ENCODE measurements around the gene TULP4.

The TULP4 gene, protein sequence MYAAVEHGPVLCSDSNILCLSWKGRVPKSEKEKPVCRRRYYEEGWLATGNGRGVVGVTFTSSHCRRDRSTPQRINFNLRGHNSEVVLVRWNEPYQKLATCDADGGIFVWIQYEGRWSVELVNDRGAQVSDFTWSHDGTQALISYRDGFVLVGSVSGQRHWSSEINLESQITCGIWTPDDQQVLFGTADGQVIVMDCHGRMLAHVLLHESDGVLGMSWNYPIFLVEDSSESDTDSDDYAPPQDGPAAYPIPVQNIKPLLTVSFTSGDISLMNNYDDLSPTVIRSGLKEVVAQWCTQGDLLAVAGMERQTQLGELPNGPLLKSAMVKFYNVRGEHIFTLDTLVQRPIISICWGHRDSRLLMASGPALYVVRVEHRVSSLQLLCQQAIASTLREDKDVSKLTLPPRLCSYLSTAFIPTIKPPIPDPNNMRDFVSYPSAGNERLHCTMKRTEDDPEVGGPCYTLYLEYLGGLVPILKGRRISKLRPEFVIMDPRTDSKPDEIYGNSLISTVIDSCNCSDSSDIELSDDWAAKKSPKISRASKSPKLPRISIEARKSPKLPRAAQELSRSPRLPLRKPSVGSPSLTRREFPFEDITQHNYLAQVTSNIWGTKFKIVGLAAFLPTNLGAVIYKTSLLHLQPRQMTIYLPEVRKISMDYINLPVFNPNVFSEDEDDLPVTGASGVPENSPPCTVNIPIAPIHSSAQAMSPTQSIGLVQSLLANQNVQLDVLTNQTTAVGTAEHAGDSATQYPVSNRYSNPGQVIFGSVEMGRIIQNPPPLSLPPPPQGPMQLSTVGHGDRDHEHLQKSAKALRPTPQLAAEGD (N-terminal part only)

DNA sequence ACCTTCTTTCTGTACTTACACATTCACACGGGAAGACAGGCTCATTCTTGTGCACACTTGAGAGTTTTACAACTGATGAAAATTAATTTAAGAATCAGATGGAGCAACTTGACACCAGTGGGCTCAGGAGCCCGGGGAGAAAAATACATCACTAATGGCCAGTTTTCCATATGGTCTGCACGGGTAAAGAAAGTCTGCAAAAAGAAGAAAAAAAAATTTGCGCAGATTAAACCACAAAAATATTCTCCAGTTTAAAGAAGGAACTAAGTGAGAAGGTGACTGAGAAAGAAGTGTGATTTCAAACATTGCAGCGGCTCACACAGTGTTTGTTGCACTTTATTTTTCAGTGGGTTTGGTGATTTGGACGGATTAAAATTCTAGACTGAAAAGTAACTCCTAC, at the start of gene TULP4:
TULP4 (plus strand) TSS at position 301 of the 400 bp plus-strand sequence. CDS start 1,552 bp downstream, outside the sequence.
- H3K9ac ChIP-seq (ENCODE audit: low read depth, low read length), result no peak within 1 kb of the TSS
- H3K9me3 ChIP-seq (ENCODE audit: control insufficient read depth, insufficient read depth, low read length), result no peaks in the 10 kb centered on the region
- H3K4me1 ChIP-seq (ENCODE audit: insufficient read depth, low read length), result no peaks in the 10 kb centered on the region
- peaks cover 17% of the 10 kb centered on the region for H3K36me3 ChIP-seq (ENCODE audit: insufficient read depth, low read length)

DNA sequence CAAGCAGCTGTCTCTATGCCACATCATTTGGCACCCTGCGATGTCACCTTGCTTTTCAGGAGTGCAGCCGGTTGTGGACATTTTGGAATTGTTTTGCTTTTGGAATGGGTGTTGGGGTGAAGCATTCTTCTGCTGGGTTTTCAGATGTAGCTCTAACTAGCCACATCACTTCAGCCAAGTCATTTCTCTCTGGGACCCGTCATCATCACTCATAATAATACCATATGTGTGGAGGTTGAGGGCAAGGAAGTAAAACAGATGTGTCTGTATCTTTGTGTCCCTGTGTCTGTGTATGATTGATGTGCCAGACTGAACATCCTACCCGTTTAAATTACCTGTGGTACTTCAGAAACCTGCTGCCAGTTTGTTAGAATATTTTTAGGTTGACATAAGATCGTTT, 49.5 kb upstream of the TULP4 start:
- no peaks in the 10 kb centered on the region for H3K4me1 ChIP-seq (ENCODE audit: insufficient read depth, low read length)
- peaks cover 8% of the 10 kb centered on the region for H3K36me3 ChIP-seq (ENCODE audit: insufficient read depth, low read length)
- no peak overlapping the region for H3K9ac ChIP-seq (ENCODE audit: low read depth, low read length)
- H3K9me3 ChIP-seq (ENCODE audit: control insufficient read depth, insufficient read depth, low read length), result 0 out of 2 replicates have a peak, but pooled peaks cover 3% of the 10 kb centered on the region

DNA sequence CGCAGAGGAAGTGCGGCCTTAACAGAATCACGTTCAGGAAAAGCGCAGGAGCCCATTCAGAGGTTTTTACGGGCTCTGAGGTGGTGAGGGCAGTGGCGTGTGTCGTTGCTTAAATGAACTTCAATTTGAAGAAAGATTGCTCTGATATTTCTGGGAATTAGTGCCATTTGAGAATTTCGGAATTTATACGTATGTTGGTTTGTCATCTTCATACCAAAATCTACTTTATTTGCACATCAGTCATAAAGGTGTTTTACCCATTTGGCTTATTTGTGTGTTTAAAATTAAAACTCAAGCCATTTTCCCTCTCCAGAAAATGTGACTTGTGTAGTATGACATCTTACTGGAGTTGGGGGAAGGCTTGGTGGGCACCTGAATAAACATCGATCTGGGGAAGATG, 48.1 kb upstream of the TULP4 start:
- 0 out of 2 replicates have a peak, but pooled peaks cover 3% of the 10 kb centered on the region for H3K9me3 ChIP-seq (ENCODE audit: control insufficient read depth, insufficient read depth, low read length)
- H3K9ac ChIP-seq (ENCODE audit: low read depth, low read length), result no peak overlapping the region
- peaks cover 8% of the 10 kb centered on the region for H3K36me3 ChIP-seq (ENCODE audit: insufficient read depth, low read length)
- peaks cover 5% of the 10 kb centered on the region for H3K4me1 ChIP-seq (ENCODE audit: insufficient read depth, low read length)

DNA sequence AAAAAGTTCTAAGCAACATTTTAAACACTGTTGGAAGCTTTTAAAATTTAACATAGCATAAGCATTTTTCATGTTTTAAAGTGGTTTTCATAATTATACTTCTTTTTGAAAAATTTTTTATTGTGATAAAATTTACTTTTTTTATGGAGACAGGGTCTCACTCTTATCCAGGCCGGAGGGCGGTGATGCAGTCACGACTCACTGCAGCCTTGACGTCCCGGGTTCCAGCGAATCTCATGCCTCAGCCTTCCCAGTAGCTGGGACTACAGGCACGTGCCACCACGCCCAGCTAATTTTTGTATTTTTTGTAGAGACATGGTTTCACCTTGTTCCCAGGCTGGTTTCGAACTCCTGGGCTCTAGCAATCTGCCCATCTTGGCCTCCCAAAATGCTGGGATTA, 46.1 kb upstream of the TULP4 start:
- no peak overlapping the region for H3K9ac ChIP-seq (ENCODE audit: low read depth, low read length)
- H3K9me3 ChIP-seq (ENCODE audit: control insufficient read depth, insufficient read depth, low read length), result 0 out of 2 replicates have a peak, but pooled peaks cover 3% of the 10 kb centered on the region
- H3K4me1 ChIP-seq (ENCODE audit: insufficient read depth, low read length), result peaks cover 12% of the 10 kb centered on the region
- peaks cover 8% of the 10 kb centered on the region for H3K36me3 ChIP-seq (ENCODE audit: insufficient read depth, low read length)

DNA sequence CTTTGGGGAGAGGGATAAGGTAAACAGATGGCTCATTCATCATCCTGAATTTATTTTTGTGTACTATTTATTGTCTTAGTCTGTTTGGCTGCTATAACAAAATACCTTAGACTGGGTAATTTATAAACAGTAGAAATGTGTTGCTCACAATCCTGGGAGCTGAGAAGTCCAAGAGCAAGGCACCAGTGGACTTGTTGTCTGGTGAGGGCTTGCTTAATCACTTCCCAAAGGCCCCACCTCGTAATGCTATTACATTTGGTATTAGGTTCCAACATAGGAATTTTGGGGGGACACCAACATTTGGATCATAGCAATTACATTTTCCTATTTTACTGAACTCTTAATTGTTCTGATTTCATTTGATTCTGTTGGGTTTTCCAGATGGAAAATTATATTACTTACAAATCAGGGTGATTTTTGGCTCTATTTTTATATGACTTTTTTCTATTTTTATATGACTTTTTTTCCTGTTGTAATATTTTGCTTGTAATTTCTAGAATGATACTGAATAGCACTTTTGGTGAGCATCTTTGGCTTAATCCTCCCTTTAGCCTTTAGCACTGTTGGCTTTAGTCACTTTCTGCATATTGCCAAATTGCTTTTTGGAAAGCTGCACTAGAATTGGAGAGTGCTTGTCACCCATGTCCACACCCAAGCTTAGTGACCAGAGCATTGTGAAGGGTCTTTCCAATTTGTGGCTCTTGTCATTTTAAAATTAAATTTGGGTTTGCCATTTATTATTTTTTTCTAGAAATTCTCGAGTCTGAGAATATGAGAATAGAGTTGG, 43.7 kb upstream of the TULP4 start:
- Histone ChIP-seq H3K9ac (ENCODE audit: low read depth, low read length) (no peak overlapping the region), H3K36me3 (ENCODE audit: insufficient read depth, low read length) (peaks cover 8% of the 10 kb centered on the region), H3K9me3 (ENCODE audit: control insufficient read depth, insufficient read depth, low read length) (0 out of 2 replicates have a peak, but pooled peaks cover 3% of the 10 kb centered on the region), H3K4me1 (ENCODE audit: insufficient read depth, low read length) (peaks cover 12% of the 10 kb centered on the region)

DNA sequence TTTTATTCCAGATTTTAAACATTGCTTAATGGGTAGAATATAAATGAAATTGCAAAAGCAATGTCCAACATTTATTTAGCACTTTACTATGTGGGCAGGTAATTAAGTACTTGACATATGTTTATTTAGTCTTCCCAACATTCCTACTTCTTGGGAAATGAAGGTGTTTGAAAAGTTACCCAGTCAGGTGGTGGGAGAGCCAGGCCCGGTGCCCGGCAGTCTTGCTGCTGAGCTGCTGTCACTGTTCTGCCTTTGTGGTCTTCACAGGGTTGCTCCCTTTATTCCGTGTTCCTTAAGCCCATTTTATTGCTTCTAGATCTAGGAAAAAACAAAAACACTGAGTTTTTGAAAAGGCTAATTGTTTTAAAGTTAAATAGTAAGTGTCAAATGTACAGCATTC, 42.6 kb upstream of the TULP4 start:
- H3K9me3 ChIP-seq (ENCODE audit: control insufficient read depth, insufficient read depth, low read length), result no peaks in the 10 kb centered on the region
- H3K9ac ChIP-seq (ENCODE audit: low read depth, low read length), result no peak overlapping the region
- peaks cover 12% of the 10 kb centered on the region for H3K4me1 ChIP-seq (ENCODE audit: insufficient read depth, low read length)
- peaks cover 3% of the 10 kb centered on the region; the same call in 1 of the 2 replicates for H3K36me3 ChIP-seq (ENCODE audit: insufficient read depth, low read length)

DNA sequence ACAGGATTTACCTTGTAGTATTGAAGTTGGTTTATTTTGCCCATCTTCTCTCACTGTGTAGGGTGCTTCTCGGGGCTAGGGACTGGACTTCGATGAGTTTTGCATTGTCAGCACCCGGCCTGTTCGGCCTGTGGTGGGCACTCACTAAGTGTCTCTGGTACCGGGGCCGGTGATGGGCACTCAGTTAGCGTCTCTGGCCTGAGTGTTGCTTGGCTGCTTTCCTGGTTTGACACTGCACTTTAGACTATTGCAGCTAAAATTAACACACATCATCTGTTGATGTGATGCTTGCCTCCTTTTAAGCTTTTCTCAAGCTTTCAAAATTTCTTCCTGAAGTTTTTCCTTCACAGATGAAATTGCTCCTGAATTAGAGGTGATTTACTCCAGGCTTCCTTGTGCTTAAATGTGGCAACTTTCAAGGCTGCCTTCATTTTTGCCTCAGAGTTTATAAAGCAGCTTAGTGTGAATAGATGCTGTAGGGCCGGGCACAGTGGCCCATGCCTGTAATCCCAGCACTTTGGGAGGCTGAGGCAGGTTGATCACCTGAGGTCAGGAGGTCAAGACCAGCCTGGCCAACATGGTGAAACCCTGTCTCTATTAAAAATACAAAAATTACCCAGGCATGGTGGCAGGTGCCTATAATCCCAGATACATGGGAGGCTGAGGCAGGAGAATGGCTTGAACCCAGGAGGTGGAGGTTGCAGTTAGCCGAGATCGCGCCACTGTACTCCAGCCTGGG, 41.7 kb upstream of the TULP4 start:
- H3K9me3 ChIP-seq (ENCODE audit: control insufficient read depth, insufficient read depth, low read length), result no peaks in the 10 kb centered on the region
- H3K4me1 ChIP-seq (ENCODE audit: insufficient read depth, low read length), result peaks cover 12% of the 10 kb centered on the region
- H3K36me3 ChIP-seq (ENCODE audit: insufficient read depth, low read length), result no peaks in the 10 kb centered on the region
- H3K9ac ChIP-seq (ENCODE audit: low read depth, low read length), result no peak overlapping the region

DNA sequence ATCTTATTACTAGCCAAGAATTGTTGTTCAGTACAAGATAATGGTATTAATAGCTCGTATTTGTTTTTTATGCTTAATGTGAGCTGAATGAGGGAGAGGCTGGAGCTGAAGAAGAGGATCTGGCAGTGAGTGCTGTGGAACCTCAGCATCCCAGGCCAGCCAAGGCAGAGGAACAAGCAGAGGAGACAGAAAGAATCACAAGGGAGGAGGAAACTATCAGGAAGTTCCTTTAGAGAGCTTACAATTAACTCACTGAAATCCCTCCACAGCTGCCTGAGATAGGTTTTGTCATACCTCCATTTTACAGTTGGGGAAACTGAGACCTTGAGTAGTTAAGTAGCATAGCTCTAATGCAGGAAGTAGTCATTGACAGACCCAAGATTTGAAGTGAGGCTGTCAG, 39.9 kb upstream of the TULP4 start:
- no peak overlapping the region for H3K9ac ChIP-seq (ENCODE audit: low read depth, low read length)
- no peaks in the 10 kb centered on the region for H3K9me3 ChIP-seq (ENCODE audit: control insufficient read depth, insufficient read depth, low read length)
- H3K36me3 ChIP-seq (ENCODE audit: insufficient read depth, low read length), result no peaks in the 10 kb centered on the region
- peaks cover 12% of the 10 kb centered on the region for H3K4me1 ChIP-seq (ENCODE audit: insufficient read depth, low read length)

DNA sequence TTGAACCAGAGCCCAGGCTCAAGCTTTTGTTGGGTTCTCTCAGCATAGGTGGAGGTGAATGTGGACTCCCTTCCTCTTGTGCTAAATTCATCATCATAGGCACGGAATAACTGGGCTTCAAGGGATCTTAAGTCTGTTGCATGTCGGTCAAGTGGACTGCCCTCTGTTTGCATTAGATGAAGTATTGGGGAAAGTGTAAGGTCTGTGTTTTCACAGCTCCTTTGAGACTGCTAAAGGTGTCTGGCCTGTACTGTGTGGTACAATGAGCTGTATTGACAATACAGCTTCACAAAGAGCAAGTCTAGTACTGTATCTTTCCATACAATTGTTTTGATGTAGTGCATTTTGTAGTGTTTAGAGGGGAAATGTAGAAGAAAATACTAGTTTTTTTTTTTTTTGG, 34.3 kb upstream of the TULP4 start:
- H3K4me1 ChIP-seq (ENCODE audit: insufficient read depth, low read length), result peaks cover 1% of the 10 kb centered on the region
- no peak overlapping the region for H3K9ac ChIP-seq (ENCODE audit: low read depth, low read length)
- H3K36me3 ChIP-seq (ENCODE audit: insufficient read depth, low read length), result no peaks in the 10 kb centered on the region
- no peaks in the 10 kb centered on the region for H3K9me3 ChIP-seq (ENCODE audit: control insufficient read depth, insufficient read depth, low read length)

DNA sequence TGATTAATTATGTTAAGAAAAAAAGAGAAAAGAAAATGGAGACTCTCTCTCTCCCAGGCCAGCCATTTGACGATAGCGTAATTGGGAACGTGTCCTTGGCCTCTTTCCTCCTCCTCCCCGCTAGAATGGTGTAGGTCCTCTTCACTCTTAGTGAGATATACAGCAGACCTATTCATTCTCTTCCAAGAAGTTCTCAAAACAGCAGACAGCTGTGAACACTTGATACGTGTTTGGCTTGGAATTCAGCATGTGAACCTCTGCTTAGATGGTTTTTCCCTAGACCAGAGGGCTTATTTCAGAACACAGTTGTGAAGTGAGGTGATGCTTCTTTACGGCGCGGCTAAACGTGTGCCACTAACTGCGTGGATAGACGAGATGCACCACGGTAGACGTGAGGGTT, 32.6 kb upstream of the TULP4 start:
- Histone ChIP-seq H3K9me3 (ENCODE audit: control insufficient read depth, insufficient read depth, low read length) (no peaks in the 10 kb centered on the region), H3K36me3 (ENCODE audit: insufficient read depth, low read length) (no peaks in the 10 kb centered on the region), H3K4me1 (ENCODE audit: insufficient read depth, low read length) (peaks cover 16% of the 10 kb centered on the region), H3K9ac (ENCODE audit: low read depth, low read length) (no peak overlapping the region)

DNA sequence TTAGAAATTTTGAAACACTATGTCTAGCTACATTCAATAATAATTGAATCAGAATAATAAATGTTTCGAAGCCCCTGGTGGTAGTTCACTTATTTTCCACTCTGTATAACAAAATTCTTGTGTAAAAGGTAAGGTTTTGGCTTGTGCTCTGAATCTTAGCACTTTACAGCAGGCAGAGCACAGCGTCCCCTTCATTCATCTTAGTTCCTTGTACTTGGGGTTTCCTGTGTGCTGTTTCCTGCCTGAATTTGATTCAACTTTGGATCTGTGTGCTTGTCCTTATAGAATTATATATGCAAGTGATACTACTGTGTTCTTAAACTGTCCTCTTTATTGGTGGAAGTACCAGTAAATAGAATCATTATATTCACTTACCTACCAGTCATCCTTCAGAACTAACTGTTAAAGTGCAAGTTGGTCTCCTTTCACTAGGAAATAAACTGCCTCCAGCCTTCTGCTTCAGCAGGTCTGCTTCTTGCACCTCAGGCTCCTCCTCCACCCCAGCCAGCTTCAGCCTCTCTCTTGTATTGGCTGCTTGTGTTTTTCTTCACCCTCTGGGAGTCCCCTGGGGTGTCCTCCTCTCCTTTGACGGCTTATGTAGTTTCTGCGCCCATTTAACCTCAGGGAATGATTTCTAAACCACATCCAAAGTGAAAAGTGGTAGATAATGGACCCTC, 28.8 kb upstream of the TULP4 start:
- peaks cover 22% of the 10 kb centered on the region for H3K4me1 ChIP-seq (ENCODE audit: insufficient read depth, low read length)
- no peaks in the 10 kb centered on the region for H3K9me3 ChIP-seq (ENCODE audit: control insufficient read depth, insufficient read depth, low read length)
- no peaks in the 10 kb centered on the region for H3K36me3 ChIP-seq (ENCODE audit: insufficient read depth, low read length)
- H3K9ac ChIP-seq (ENCODE audit: low read depth, low read length), result no peak overlapping the region

DNA sequence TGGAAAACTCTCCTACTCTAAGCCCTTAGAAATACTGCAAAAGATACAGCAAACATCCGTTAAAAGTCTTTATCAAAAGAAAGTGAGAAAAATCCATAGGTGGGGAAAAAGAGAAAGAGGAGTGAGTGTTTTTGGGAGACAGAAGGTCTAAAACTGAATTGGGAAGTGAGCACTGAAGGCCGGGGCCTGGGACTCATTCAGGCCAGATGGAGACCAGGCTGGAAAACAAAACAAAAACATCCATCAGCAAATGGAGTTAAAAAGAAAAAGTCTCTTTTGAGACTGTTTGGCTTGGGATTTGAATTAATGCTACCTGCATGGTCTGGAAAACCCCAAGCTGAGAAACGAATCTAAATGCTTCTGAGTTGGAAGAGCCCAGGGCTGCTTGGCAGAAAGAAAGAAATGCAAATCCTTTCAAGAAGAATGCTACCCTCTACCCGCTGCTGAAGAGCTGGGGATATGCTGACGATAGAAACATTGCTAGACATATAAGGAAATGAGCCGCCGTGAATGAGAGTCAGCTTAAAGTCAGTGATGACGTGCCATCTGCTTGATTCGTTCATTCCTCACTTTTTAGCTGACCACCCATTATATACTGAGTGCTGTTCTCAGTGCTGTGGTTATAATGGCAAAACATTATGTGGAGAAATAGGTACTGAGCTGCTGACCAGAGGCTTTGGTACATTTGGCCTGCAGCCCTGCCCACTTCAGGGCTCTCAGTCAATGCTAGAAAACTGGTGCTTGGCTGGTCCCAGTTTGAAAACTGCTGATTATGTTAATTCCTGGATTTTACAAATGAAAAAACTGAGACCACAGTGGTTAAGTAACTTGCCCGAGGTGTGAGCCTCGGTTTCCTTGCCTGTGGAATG, 28.0 kb upstream of the TULP4 start:
- Histone ChIP-seq H3K4me1 (ENCODE audit: insufficient read depth, low read length) (peaks cover 22% of the 10 kb centered on the region), H3K36me3 (ENCODE audit: insufficient read depth, low read length) (no peaks in the 10 kb centered on the region), H3K9ac (ENCODE audit: low read depth, low read length) (no peak overlapping the region), H3K9me3 (ENCODE audit: control insufficient read depth, insufficient read depth, low read length) (no peaks in the 10 kb centered on the region)
